Keratinocyte (primary cell): ENCODE results near the gene LRRC52.

ENCODE experiments used
- CTCF ChIP-seq, 3 experiments: IDR thresholded peaks in 1 of 3; conservative IDR thresholded peaks in 1 of 3; optimal IDR thresholded peaks in 1 of 3; 2 replicates in 2 of 3; 3 replicates in 1 of 3; pipeline versions ENCODE3 to v1.5.1; 2011; ENCODE audit warnings: low read length in 3 of 3, mild to moderate bottlenecking in 3 of 3, moderate library complexity in 2 of 3, control low read depth in 1 of 3, inconsistent platforms in 1 of 3; ENCODE audit not compliant: insufficient read depth in 2 of 3; ENCODE audit errors: extremely low read depth in 1 of 3
- EZH2 ChIP-seq: IDR thresholded peaks from one replicate; pipeline ENCODE4 v1.6.1; 2012; ENCODE audit warnings: inconsistent platforms, mild to moderate bottlenecking, low read length, moderate library complexity

- TF ChIP-seq CTCF (optimal IDR thresholded peaks at IDR 0.05 in 1 of 3, IDR thresholded peaks at IDR 0.05 in 1 of 3, conservative IDR thresholded peaks at IDR 0.05 in 1 of 3; ENCODE audit: extremely low read depth in 1 of 3, insufficient read depth in 2 of 3, low read length in 3 of 3) = no peak
- TF ChIP-seq EZH2 = no peak
Observed at GRCh38 chr1:165497069-165498013, 46.5 kb upstream of the LRRC52 start.
